Activated CD4-positive, CD25-positive, alpha-beta regulatory T cell treated with anti-CD3 and anti-CD28 coated beads, Interleukin-2, amount 50 U/mL, for 72 hours (primary cell): ENCODE measurements around the gene RFTN1.

Experiments
- DNase-seq: peaks from one replicate; pipeline ENCODE4 v3.0.0; 2021

The RFTN1 gene

GRCh38 chr3:16297997-16298885, 215.3 kb downstream of the RFTN1 start:
- no peak for DNase-seq

DNA sequence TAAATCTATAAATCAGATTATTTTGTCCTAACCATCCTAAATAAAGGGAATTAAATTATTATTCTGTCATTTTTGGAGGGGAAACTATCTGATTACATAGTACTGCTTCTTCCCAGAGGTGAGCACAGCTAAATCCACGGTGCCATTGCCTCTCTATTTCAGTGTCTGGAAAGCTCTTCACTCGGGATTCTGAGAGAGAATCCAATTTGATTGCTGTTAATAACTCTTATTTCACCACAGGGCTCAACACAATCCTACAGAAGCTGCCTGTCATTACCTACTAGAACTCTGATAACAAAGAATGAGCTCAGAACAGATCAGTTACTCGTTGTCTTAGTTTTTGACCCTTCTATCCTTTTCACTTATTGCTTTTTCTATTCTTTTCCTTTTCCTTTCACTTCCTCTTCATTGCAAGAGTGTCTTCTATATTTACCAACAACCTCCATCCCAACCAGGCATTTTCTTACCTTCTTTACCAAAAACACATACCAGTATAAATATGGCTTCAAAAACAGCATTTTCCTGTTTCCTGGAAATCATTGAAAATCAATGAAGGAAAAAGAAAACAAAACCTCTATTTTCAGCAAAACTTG, 218.1 kb downstream of the RFTN1 start:
- no peak for DNase-seq

- no peak for DNase-seq
Measured at GRCh38 chr3:16294844-16295243, 218.7 kb downstream of the RFTN1 start.

GRCh38 chr3:16290827-16291196, 222.7 kb downstream of the RFTN1 start:
- no peak for DNase-seq

- DNase-seq: no peak
Measured at GRCh38 chr3:16290007-16290826, 223.3 kb downstream of the RFTN1 start.

- no peak for DNase-seq
Measured at GRCh38 chr3:16289144-16289889, 224.2 kb downstream of the RFTN1 start.

GRCh38 chr3:16288664-16289063, 224.8 kb downstream of the RFTN1 start:
- no peak for DNase-seq

- DNase-seq: no peak
Measured at GRCh38 chr3:16286751-16287543, 226.6 kb downstream of the RFTN1 start.

GRCh38 chr3:16286161-16286560, 227.3 kb downstream of the RFTN1 start:
- no peak for DNase-seq

GRCh38 chr3:16284633-16285032, 228.9 kb downstream of the RFTN1 start:
- DNase-seq: no peak

- no peak for DNase-seq
Measured at GRCh38 chr3:16280671-16281070, 232.8 kb downstream of the RFTN1 start.

GRCh38 chr3:16279010-16279801, 234.3 kb downstream of the RFTN1 start:
- DNase-seq: no peak

DNA sequence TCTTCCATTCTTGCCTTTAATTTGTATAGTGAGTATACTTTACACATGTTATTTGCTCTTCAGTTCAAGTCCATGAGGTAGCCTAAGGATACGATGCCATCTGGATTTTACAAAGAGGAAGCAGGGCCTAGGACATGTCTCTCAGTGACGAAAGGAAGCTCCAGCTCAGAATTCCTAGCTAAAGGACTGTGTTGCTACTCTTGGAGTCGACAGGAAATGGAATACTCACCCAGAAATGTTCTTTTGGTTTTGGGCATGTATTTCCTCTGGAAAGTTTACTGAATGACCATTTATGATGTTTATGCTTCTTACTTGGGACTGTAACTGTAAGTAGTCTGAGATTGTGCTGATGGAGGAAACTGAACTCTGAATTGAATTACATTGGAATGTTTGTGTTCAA, 236.0 kb downstream of the RFTN1 start:
- DNase-seq: no peak

- DNase-seq: no peak
Measured at GRCh38 chr3:16273867-16274266, 239.6 kb downstream of the RFTN1 start.

GRCh38 chr3:16272588-16272987, 240.9 kb downstream of the RFTN1 start:
- DNase-seq: no peak

DNA sequence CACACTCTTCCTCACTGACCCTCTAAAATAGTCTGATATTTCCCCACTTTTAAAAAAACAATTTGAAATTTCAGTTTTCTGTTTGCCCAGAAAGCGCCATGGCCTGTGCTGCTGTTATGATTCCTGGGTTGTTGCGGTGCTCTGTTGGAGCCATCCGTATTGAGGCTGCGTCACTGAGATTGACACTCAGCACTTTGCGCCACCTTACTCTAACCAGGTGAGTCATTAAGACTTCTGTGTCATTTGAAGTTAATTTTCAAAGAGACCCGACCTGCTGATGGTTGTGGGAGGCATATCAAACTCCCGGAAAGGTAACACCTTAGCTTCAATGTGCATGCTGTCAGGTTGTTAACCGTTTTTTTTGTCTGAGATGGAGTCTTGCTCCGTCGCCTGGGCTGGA, 242.6 kb downstream of the RFTN1 start:
- no peak for DNase-seq

DNA sequence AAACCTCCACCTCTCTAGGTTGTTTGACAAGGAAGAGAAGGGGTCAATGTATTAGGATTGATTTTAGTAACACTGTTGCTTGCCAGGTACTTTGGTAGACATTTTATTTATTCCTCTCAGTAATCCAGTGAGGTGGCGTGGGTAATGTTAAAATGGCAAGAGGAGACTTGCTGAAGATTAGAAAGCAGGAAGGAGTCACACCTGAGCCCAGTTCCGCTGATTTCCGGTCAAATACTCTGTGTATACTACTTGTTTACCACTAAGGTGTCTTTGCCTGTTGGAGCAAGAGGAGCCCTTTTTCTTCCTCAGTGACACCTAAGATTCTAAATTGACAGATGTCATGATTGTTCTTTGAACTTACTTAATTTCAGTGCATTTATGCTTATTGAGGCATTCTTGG, 246.8 kb downstream of the RFTN1 start:
- no peak for DNase-seq
